ENCODE results near the gene FILIP1L.

Gene FILIP1L

DNA sequence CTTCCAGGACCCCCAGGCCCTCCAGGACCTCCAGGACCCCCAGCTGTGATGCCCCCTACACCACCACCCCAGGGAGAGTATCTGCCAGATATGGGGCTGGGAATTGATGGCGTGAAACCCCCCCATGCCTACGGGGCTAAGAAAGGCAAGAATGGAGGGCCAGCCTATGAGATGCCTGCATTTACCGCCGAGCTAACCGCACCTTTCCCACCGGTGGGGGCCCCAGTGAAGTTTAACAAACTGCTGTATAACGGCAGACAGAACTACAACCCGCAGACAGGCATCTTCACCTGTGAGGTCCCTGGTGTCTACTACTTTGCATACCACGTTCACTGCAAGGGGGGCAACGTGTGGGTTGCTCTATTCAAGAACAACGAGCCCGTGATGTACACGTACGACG lies 318.7 kb downstream of the FILIP1L start:
- no peak for DNase-seq (ENCODE audit: low read depth)

DNA sequence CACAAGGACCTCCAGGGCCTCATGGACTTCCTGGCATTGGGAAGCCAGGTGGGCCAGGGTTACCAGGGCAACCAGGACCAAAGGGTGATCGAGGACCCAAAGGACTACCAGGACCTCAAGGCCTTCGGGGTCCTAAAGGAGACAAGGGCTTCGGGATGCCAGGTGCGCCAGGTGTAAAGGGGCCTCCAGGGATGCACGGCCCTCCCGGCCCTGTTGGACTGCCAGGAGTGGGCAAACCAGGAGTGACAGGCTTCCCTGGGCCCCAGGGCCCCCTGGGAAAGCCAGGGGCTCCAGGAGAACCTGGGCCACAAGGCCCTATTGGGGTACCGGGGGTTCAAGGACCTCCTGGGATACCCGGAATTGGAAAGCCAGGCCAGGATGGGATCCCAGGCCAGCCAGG lies 319.8 kb downstream of the FILIP1L start:
- DNase-seq (ENCODE audit: low read depth) = no peak

DNA sequence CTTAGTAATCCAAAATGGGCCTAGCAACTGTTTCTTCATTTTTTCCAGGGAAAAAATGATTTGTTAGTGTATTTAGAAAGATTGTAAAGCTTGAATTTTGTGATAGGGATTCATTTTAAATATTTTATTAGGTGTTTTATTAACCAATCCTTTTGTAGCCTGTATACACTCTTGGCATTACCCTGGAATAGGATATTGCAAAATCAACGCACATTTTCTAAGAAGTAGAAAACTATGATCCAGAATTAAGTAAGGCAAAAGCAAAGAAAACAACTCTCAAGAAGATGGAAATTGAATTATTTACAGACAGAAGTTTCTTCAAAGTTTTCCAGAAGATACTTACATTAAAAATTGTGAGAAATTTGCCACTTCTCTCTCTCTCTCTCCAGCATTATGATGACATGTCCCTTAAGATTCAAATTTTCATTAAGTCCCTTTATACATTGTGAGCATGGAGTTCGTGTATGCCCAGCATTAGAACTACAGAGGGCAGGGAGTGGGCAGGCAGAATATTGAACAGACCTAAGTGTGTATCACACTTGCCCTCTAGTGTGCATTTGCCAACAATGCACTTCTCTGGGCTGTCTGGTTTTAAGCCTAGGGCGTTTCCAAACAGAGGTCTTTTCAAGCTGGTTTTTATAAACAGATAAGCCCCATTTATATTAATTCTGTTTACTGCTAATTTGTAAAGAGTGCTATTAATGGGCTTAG lies 325.1 kb downstream of the FILIP1L start:
- no peak for DNase-seq (ENCODE audit: low read depth)
